Measurements from ENCODE around the gene HAT1.

- TF ChIP-seq POLR2A (IDR thresholded peaks at IDR 0.05) (no peak), CTCF (IDR thresholded peaks at IDR 0.05) (no peak)
Measured at GRCh38 chr2:171996021-171996420, 73.8 kb downstream of the HAT1 start.

Measured in Peyer's patch (tissue), 4 donors.